PFSK-1 (cell line): ENCODE measurements around the gene NTN3.

ENCODE experiments used
- FOXP2 ChIP-seq: optimal IDR thresholded peaks from 2 replicates; pipeline ENCODE3; 2011; ENCODE audit warnings: borderline replicate concordance, control low read depth, inconsistent platforms; ENCODE audit not compliant: insufficient read depth; ENCODE audit errors: extremely low read length, extremely low read depth
- POLR2AphosphoS5 ChIP-seq: IDR thresholded peaks from 2 replicates; pipeline ENCODE4 v1.6.1; 2012; ENCODE audit warnings: low read depth, mild to moderate bottlenecking, control low read depth, low read length, moderate library complexity
- REST ChIP-seq, 2 experiments: IDR thresholded peaks; 2 replicates each; pipeline versions ENCODE4 v1.6.1 to v1.8.0; 2011 to 2012; ENCODE audit warnings: low read depth in 2 of 2, low read length in 2 of 2, control low read depth in 1 of 2, inconsistent platforms in 1 of 2, mild to moderate bottlenecking in 1 of 2, moderate library complexity in 1 of 2; ENCODE audit not compliant: insufficient read depth in 1 of 2
- SIN3A ChIP-seq: IDR thresholded peaks from 2 replicates; pipeline ENCODE4 v1.6.1; 2012; ENCODE audit warnings: mild to moderate bottlenecking, low read length, moderate library complexity, borderline replicate concordance; ENCODE audit not compliant: insufficient read depth
- TAF1 ChIP-seq: IDR thresholded peaks from 2 replicates; pipeline ENCODE4 v1.6.1; 2012; ENCODE audit warnings: low read length, control low read depth, borderline replicate concordance; ENCODE audit not compliant: insufficient read depth

The NTN3 gene

GRCh38 chr16:2517954-2518605 lies 47.0 kb downstream of the NTN3 start:
- TF ChIP-seq POLR2AphosphoS5, result no peak
- TF ChIP-seq TAF1, result no peak
- TF ChIP-seq REST (IDR thresholded peaks at IDR 0.05; ENCODE audit: insufficient read depth in 1 of 2, low read depth in 2 of 2, low read length in 2 of 2), result no peak
- no peak for TF ChIP-seq FOXP2
- TF ChIP-seq SIN3A, result no peak

GRCh38 chr16:2518823-2519710 lies 48.0 kb downstream of the NTN3 start:
- TF ChIP-seq REST (IDR thresholded peaks at IDR 0.05; ENCODE audit: insufficient read depth in 1 of 2, low read depth in 2 of 2, low read length in 2 of 2) (no peak), TAF1 (no peak), SIN3A (no peak), POLR2AphosphoS5 (no peak), FOXP2 (no peak)

GRCh38 chr16:2519711-2520080 lies 48.6 kb downstream of the NTN3 start:
- TF ChIP-seq TAF1 (no peak), POLR2AphosphoS5 (no peak), FOXP2 (no peak), SIN3A (no peak), REST (IDR thresholded peaks at IDR 0.05; ENCODE audit: insufficient read depth in 1 of 2, low read depth in 2 of 2, low read length in 2 of 2) (no peak)

- TF ChIP-seq POLR2AphosphoS5, result peak; percentile 73
- peak; percentile 96 for TF ChIP-seq FOXP2
- peak; percentile 45; the same call in 1 of the 2 replicates for TF ChIP-seq TAF1
- no peak; a peak in 1 of 4 replicates for TF ChIP-seq REST (IDR thresholded peaks at IDR 0.05; ENCODE audit: insufficient read depth in 1 of 2, low read depth in 2 of 2, low read length in 2 of 2)
- TF ChIP-seq SIN3A, result peak; percentile 98; the same call in 1 of the 2 replicates
Measured at GRCh38 chr16:2520097-2520783, 49.1 kb downstream of the NTN3 start, which contains the start of gene AMDHD2. Gene AMDHD2, plus strand, starts transcription at chr16:2520371. Its CDS starts 88 bp downstream, at chr16:2520459.
